Neural cell (in vitro differentiated cells): ENCODE measurements around the gene AFF3. TPM values are rescaled to one million over a fixed set of nuclear protein-coding genes. Genes with fewer than 3 reads are reported as not detected.

Experiments used
- H2AFZ ChIP-seq: fragments of 200-600, 300-800 bp; sonication (generic), shearing (Covaris generic); 2 replicates; pipeline ENCODE4 v1.6.0; 2014; ENCODE audit warnings: low read depth, mild to moderate bottlenecking, antibody characterized with exemption, low read length, moderate library complexity
- H3F3A ChIP-seq: fragments of 200-600 bp; shearing (Covaris generic); 2 replicates; pipeline ENCODE4 v1.6.1; 2016; ENCODE audit warnings: mild to moderate bottlenecking, moderate library complexity, mixed read lengths, antibody characterized with exemption, low read length; ENCODE audit not compliant: insufficient read depth, poor library complexity, severe bottlenecking
- H3K27ac ChIP-seq: fragments of 200-600, 300-800 bp; sonication (generic), shearing (Covaris generic); 2 replicates; pipeline ENCODE4 v1.5.1; 2014; ENCODE audit warnings: mild to moderate bottlenecking, low read length, moderate library complexity
- H3K27me3 ChIP-seq: fragments of 300-800, 200-600 bp; sonication (generic), shearing (Covaris generic); 2 replicates; pipeline ENCODE4 v1.6.0; 2014; ENCODE audit warnings: mild to moderate bottlenecking, low read depth, low read length, moderate library complexity; ENCODE audit not compliant: insufficient read depth
- H3K36me3 ChIP-seq: fragments of 300-800, 200-600 bp; sonication (generic), shearing (Covaris generic); 2 replicates; pipeline ENCODE4 v1.5.1; 2014; ENCODE audit warnings: mild to moderate bottlenecking, antibody characterized with exemption, low read length, moderate library complexity; ENCODE audit not compliant: insufficient read depth
- H3K4me2 ChIP-seq: fragments of 300-800, 200-600 bp; sonication (generic), shearing (Covaris generic); 2 replicates; pipeline ENCODE4 v1.6.0; 2014; ENCODE audit warnings: mild to moderate bottlenecking, low read length
- H3K4me3 ChIP-seq: fragments of 300-800, 200-600 bp; sonication (generic), shearing (Covaris generic); 2 replicates; pipeline ENCODE4 v1.5.1; 2014; ENCODE audit warnings: mild to moderate bottlenecking, low read length, moderate library complexity
- H3K79me2 ChIP-seq: fragments of 200-600 bp; shearing (Covaris generic); replicated peaks from 2 replicates; pipeline ENCODE4 v1.6.0; 2014; ENCODE audit warnings: mild to moderate bottlenecking, low read length, moderate library complexity; ENCODE audit not compliant: insufficient read depth
- H3K9ac ChIP-seq: fragments of 300-800, 200-600 bp; sonication (generic), shearing (Covaris generic); 2 replicates; pipeline ENCODE4 v1.6.1; 2016; ENCODE audit warnings: mild to moderate bottlenecking, low read length, mixed read lengths
- H3K9me2 ChIP-seq: fragments of 200-600 bp; shearing (Covaris generic); 2 replicates; pipeline ENCODE4 v1.6.1; 2016; ENCODE audit warnings: mild to moderate bottlenecking, low read length, mixed read lengths; ENCODE audit not compliant: insufficient read depth
- H3K9me3 ChIP-seq: fragments of 200-600, 300-800 bp; sonication (generic), shearing (Covaris generic); 2 replicates; pipeline ENCODE4 v1.6.1; 2016; ENCODE audit warnings: mild to moderate bottlenecking, mixed run types, low read length, moderate library complexity, mixed read lengths
- H4K20me1 ChIP-seq: fragments of 200-600 bp; shearing (Covaris generic); 2 replicates; pipeline ENCODE4 v1.6.1; 2016; ENCODE audit warnings: mild to moderate bottlenecking, mixed run types; ENCODE audit not compliant: insufficient read depth
- EP300 ChIP-seq: fragments of 450-650 bp; conservative IDR thresholded peaks from 2 replicates; pipeline ENCODE4 v1.6.1; 2014; ENCODE audit warnings: antibody characterized with exemption, mild to moderate bottlenecking, moderate library complexity; ENCODE audit not compliant: poor library complexity, severe bottlenecking
- EZH2 ChIP-seq: fragments of 200-600, 300-800 bp; shearing (Covaris generic), sonication (generic); IDR thresholded peaks from 2 replicates; pipeline ENCODE4 v1.6.1; 2014; ENCODE audit warnings: antibody characterized with exemption, low read length, borderline replicate concordance, mild to moderate bottlenecking; ENCODE audit not compliant: insufficient read depth, poor library complexity, severe bottlenecking
- MXI1 ChIP-seq: fragments of 450-650 bp; conservative IDR thresholded peaks from 2 replicates; pipeline ENCODE4 v1.6.1; 2014; ENCODE audit warnings: antibody characterized with exemption, mild to moderate bottlenecking; ENCODE audit not compliant: poor library complexity, severe bottlenecking
- POLR2AphosphoS5 ChIP-seq: IDR thresholded peaks from 2 replicates; pipeline ENCODE4 v1.6.1; 2012
- RAD21 ChIP-seq: fragments of 450-650 bp; conservative IDR thresholded peaks from 2 replicates; pipeline ENCODE4 v1.6.1; 2014; ENCODE audit warnings: antibody characterized with exemption, mild to moderate bottlenecking, moderate library complexity
- SMC3 ChIP-seq: fragments of 450-650 bp; conservative IDR thresholded peaks from 2 replicates; pipeline ENCODE4 v1.6.1; 2014; ENCODE audit warnings: antibody characterized with exemption, mild to moderate bottlenecking, moderate library complexity; ENCODE audit not compliant: poor library complexity
- TAF1 ChIP-seq: IDR thresholded peaks from 2 replicates; pipeline ENCODE4 v1.6.1; 2012; ENCODE audit warnings: low read depth
- polyA plus RNA-seq: library from polyadenylated mRNA; depleted of rRNA; stranded (reverse); fragments of >200 nt; gene quantifications from 2 replicates; pipeline ENCODE4 v1.2.3, GENCODE V29; 2014
- TF ChIP-seq, protein P1 (sequence below): fragments of 450-650 bp; IDR thresholded peaks from 2 replicates; pipeline ENCODE4 v1.5.1; 2014; ENCODE audit warnings: antibody characterized with exemption, mild to moderate bottlenecking, moderate library complexity; ENCODE audit not compliant: poor library complexity, severe bottlenecking
- TF ChIP-seq, protein P2 (sequence below): IDR thresholded peaks from 2 replicates; pipeline ENCODE4 v1.6.1; 2012; ENCODE audit warnings: borderline replicate concordance

The AFF3 gene
- polyA plus RNA-seq, 1 donor from 2014 or later = 5.1 TPM

DNA sequence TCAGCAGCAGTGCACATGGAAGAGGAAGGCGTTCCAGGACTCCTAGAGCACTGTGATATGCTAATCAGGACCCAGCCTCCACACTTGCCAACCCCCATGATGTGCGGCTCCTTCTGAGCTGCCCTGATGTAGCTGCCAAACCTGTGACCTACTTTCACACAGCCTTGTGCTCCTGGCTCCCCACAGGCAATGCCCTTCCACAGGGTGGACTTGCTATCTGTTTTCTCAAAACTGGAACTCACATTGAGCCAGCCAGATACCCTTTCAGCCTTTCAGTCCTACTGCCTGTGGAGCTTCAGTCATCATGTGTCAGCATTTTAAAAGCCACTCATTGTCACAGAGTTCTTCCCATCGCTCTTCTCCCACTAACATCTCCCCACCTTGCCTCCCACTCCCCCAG lies 181.6 kb downstream of the AFF3 start:
- no peaks in the 10 kb centered on the region for H3K36me3 ChIP-seq
- H2AFZ ChIP-seq = no peak overlapping the region
- H3K4me2 ChIP-seq = no peak overlapping the region
- H4K20me1 ChIP-seq = no peaks in the 10 kb centered on the region
- no peaks in the 10 kb centered on the region for H3K9me2 ChIP-seq
- H3K9me3 ChIP-seq = no peaks in the 10 kb centered on the region
- H3K4me3 ChIP-seq = no peak overlapping the region
- H3K9ac ChIP-seq = no peak overlapping the region
- H3K27me3 ChIP-seq = no peaks in the 10 kb centered on the region
- H3F3A ChIP-seq = no peaks in the 10 kb centered on the region
- TF ChIP-seq POLR2AphosphoS5 (no peak), TAF1 (no peak), MXI1 (no peak), RAD21 (no peak), EZH2 (no peak), EP300 (no peak)
- TF ChIP-seq, protein P1, sequence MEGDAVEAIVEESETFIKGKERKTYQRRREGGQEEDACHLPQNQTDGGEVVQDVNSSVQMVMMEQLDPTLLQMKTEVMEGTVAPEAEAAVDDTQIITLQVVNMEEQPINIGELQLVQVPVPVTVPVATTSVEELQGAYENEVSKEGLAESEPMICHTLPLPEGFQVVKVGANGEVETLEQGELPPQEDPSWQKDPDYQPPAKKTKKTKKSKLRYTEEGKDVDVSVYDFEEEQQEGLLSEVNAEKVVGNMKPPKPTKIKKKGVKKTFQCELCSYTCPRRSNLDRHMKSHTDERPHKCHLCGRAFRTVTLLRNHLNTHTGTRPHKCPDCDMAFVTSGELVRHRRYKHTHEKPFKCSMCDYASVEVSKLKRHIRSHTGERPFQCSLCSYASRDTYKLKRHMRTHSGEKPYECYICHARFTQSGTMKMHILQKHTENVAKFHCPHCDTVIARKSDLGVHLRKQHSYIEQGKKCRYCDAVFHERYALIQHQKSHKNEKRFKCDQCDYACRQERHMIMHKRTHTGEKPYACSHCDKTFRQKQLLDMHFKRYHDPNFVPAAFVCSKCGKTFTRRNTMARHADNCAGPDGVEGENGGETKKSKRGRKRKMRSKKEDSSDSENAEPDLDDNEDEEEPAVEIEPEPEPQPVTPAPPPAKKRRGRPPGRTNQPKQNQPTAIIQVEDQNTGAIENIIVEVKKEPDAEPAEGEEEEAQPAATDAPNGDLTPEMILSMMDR = no peak
- H3K27ac ChIP-seq = no peak overlapping the region
- no peaks in the 10 kb centered on the region for H3K79me2 ChIP-seq

DNA sequence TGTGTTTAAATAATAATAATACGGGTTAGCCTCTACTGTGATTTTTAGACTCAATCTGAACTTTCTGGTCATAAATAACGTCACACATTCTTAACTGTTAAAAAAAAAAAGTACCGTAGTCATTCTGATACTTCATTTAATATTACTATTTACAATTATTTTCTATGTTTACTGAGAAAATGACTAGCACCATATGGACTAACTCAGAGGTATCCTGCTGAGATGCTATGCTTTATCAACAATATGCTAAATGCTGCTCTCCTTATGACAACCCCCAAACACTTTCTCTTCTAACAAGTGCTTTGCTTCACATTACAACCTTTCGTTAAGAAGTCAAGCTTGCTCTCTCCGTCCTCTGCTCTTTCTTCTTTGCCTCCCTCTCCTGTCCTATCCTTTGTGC lies 182.1 kb downstream of the AFF3 start:
- Histone ChIP-seq H3K9ac (no peak overlapping the region), H3K9me2 (no peaks in the 10 kb centered on the region), H3K4me3 (no peak overlapping the region), H3K4me2 (no peak overlapping the region), H3F3A (no peaks in the 10 kb centered on the region), H3K9me3 (no peaks in the 10 kb centered on the region), H3K27ac (no peak overlapping the region), H3K79me2 (no peaks in the 10 kb centered on the region), H2AFZ (no peak overlapping the region), H3K36me3 (no peaks in the 10 kb centered on the region), H4K20me1 (no peaks in the 10 kb centered on the region), H3K27me3 (no peaks in the 10 kb centered on the region)
- TF ChIP-seq, protein P1 = no peak
- TF ChIP-seq RAD21 (no peak), EZH2 (no peak), EP300 (no peak), POLR2AphosphoS5 (no peak), MXI1 (no peak), SMC3 (no peak), TAF1 (no peak)
- TF ChIP-seq, protein P2, sequence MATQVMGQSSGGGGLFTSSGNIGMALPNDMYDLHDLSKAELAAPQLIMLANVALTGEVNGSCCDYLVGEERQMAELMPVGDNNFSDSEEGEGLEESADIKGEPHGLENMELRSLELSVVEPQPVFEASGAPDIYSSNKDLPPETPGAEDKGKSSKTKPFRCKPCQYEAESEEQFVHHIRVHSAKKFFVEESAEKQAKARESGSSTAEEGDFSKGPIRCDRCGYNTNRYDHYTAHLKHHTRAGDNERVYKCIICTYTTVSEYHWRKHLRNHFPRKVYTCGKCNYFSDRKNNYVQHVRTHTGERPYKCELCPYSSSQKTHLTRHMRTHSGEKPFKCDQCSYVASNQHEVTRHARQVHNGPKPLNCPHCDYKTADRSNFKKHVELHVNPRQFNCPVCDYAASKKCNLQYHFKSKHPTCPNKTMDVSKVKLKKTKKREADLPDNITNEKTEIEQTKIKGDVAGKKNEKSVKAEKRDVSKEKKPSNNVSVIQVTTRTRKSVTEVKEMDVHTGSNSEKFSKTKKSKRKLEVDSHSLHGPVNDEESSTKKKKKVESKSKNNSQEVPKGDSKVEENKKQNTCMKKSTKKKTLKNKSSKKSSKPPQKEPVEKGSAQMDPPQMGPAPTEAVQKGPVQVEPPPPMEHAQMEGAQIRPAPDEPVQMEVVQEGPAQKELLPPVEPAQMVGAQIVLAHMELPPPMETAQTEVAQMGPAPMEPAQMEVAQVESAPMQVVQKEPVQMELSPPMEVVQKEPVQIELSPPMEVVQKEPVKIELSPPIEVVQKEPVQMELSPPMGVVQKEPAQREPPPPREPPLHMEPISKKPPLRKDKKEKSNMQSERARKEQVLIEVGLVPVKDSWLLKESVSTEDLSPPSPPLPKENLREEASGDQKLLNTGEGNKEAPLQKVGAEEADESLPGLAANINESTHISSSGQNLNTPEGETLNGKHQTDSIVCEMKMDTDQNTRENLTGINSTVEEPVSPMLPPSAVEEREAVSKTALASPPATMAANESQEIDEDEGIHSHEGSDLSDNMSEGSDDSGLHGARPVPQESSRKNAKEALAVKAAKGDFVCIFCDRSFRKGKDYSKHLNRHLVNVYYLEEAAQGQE = no peak
